GM18511 (cell line): ENCODE data around the gene SDSL.

ENCODE experiments used
- ATAC-seq: cut with Tn5 transposase; IDR thresholded peaks from one replicate; pipeline ENCODE4 v1.9.1; 2021; ENCODE audit warnings: mild to moderate bottlenecking, moderate library complexity; ENCODE audit not compliant: unreplicated experiment

The SDSL gene

DNA sequence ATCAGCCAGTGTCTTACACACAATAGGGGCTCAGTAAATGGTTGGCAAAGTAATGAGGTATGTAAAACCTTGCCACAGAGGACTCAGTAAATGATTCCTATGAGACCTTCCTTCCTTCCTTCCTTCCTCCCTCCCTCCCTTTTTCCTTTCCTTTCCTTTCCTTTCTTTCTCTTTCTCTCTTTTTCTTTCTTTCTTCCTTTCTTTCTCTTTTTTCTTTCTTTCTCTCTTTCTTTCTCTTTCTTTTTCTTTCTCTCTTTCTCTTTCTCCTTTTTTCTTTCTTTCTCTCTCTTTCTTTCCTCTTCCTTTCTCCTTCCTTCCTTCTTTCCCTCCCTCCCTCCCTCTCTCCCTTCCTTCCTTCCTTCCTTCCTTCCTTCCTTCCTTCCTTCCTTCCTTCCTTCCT lies 26.0 kb upstream of the SDSL start:
- ATAC-seq = no peak

DNA sequence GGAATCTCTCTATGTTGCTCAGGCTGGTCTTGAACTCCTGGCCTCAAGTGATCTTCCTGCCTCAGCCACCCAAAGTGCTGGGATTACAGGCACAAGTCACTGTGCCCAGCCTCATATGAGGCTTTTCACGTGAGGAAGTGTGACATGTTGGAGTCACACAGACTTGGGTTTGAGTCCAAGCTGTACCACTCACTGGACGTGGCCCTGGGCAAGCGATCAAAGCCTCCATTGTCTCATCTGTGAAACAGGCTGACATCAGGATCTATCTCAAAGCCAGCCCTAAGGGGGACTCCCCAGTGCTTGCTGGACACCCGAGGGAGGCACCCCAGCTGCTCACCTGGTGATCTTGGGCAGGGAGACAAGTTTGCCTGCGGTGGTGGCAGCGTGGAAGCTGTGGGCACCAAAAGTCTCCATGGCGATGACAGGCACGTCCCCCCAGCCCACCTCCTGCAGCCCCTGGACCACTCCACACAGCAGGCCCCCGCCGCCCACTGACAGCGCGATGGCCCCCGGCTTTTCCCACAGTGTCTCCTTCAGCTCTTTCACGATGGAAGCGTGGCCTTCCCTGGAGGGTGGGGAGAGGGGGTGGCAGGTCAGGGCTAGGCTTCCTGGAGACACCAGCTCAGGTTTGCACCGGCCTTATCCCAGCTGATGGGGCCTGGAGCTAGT lies 25.2 kb upstream of the SDSL start:
- no peak for ATAC-seq

DNA sequence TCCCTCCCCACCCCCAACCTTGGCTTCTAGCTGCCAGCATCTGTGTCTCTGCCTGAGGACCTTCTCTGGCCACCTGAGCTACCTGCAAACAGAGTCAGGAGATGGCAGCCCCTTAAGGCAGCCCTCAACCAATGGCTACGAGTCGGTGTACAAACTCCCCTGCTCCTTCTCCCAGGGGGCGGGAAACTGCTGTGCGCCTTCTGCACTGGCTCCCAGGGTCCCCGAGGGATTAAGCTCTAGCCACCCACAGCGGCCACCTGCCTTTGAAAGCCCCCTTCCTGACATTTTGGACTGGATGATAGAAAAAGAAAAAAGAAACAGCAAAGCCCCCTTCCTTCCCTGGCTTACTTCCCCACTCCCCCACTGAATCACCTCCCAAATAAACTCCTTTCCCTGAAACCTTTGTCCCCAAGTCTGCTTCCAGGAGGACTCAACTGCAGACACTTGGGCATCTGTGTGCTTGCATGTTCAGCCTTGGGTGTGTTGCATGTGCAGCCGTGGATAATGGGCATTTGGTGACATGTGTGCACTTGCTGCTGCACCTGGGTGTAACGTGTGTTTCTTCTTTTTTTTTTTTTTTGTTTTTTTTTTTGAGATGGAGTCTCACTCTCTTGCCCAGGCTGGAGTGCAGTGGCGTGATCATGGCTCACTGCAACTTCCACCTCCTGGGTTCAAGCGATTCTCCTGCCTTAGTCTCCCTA lies 24.5 kb upstream of the SDSL start:
- no peak for ATAC-seq

DNA sequence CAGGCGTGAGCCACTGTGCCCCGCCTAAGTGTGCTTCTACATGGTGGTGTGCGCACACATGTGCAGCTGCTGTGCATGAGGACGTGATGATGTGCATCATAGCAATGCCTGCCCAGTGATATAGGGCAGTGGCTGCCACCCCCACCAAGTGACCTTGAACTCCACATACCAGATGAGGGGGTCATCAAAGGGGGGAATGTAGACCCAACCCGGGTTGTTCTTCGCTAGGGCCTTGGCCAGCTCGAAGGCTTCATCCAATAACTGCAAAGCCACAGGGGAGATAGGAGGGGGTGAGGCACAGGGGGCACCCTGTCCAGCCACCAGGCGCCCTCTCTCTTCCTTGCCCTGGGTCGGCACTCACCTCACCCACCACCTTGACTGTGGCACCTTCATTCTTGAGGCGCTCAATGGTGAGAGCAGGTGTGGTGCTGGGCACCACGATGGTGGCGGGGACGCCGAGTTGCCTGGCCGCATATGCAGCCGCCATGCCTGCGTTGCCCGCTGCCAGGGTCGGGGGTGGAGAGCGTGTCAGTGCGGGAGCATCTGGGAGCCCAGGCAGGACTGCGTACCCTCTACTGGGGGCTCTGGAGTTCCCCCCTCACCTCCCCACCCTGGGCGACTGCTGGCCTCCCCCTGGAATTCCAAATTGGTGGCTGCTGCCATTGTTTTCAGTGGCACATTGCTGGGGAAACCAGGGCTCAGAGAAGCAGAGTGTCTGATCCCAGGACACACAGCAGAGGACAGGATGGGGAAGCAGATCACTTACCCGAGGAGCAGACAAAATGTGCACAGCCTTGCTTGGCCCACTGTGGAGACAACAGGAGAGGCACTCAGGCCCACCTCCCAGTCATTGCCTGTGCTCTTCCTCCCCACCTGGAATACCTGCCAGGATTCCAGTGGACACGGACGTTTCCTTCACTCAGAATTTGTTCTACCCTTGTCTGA lies 23.6 kb upstream of the SDSL start:
- no peak for ATAC-seq

DNA sequence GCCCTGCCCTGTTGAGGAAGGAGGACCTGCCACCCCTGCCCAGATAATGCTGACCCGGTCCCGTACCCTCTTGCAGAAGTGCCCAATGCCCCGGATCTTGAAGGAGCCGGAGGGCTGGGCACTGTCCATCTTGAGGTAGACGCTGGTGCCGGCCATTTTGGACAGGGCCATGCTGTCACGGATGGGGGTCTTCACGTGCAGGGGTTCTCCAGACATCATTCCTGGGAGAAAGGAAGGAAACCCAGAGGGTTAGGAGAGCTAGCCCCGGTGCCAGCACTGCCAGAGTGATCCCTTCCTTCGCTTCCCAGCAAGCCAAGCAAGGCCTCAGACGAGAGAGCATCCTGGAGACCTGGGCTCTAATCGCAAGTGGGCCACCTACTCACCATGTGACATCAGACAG lies 22.7 kb upstream of the SDSL start:
- no peak for ATAC-seq

DNA sequence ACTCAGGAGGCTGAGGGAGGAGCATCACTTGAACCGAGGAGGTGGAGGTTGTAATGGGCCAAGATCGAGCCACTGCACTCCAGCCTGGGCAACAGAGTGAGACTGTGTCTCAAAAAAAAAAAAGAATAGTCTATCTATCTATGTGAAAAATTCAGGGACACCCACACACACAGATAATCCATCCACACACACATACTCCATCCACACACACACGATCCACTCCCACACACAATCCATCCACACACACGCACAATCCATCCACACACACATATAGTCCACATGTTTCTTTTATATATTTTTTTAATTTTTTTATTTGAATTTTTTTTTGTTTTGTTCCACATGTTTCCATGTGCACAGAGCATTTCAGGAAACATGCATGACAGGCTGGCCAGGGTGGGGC lies 21.8 kb upstream of the SDSL start:
- ATAC-seq = no peak

DNA sequence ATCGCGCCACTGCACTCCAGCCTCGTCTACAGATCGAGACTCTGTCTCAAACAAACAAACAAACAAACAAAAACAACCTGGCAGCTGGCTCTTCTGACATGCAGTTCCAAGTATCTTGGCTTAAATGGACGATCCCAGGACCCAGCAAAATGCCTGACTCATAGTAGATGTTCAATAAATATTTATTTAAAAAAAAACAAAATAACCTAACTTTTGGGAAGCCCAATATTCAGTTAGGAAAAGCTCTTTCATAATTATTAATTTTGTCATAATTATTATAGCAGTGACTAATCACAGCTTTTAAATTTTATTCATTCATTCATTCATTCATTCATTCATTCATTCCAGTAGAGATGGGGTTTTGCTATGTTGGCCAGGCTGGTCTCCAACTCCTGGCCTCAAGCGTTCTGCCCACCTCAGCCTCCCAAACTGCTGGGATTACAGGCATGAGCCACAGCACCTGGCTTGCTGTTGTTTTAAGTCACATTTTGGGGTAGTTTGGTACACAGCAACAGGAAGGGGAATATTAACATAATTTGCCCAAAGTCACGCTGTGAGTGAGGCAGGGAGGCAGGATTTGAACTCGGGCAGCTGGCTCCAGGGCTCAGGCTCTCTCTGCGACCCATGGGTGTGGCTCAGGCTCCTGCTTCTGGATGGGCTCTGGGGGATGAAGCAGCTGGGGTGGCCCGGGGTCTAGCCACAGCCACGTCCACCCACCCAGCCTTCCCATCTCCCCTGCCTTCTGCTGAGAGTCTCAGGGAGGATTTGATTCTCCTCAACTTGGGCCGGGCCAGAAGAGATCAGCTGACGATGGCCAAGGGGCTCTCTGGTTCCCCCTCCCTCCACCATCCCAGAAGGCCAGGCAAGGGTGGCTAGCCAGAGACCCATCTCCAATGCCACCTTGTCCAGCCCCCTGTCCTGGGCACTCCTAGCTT lies 20.8 kb upstream of the SDSL start:
- no peak for ATAC-seq

DNA sequence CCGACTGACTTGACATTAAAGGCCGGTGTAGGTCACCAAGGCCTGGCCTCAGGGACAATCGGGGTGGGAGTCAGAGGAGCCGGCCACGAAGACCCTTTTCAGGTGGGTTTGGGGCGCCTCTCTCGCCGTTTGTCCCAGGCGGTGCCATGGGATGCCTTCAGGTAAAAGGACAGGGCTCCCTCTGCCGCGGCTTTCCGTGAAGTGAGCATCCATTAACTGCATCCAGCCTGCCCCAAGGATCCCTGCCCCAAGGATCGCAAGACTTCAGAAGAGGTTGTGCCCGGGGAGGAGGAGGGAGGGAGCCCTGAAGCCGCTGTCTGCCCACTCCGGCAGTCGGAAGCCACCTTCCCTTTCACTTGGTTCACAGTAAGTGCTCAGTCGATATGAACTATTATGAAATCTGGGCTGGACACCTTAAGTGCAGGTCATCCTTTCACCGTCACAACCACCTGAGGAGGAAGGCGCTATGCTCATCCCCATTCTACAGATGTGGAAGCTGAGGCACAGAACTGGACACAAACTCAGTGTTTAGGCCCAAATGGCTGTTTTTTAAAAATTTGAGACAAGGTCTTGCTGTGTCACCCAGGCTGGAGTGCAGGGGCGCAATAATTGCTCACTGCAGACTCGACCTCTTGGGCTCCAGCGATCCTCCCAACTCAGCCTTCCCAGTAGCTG lies 19.5 kb upstream of the SDSL start:
- ATAC-seq = no peak

DNA sequence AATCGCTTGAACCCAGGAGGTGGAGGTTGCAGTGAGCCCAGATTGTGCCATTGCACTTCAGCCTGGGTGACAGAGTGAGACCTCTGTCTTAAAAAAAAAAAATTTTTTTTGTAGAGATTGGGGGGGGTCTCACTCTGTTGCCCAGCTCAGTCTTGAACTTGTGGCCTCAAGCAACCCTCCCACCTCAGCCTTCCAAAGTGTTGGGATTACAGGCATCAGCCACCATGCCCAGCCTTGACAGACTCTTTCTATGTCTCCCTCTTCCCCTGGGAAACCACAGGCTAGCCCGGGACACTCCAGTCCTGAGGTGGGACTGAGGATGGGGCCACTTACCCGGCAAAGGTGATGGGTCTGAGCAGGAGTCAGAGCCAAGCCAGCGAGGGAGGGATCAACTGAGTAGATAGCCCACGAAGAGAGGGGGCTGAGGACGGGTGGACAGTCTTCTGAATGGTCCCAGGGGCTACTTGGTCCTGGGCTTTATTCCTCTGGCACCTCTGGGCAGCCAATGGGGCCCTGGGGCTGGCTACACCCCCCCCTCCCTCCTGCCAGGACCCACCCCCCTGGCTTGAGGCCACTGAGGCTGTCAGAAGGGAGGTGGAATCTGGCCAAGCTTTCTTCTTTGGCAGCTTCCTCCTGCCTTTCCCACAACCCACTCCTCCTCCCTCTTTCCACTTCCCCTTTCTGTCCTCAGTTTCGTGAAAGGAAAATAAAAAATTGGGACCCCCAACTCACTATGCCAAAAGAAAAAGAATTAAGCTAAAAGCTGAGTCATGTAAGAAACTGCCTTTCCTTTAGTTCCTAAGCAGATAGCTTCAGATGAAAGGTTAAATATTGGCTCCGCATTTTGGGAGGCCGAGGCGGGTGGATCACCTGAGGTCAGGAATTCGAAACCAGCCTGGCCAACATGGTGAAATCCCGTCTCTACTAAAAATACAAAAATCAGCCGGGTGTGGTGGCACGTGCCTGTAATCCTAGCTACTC lies 18.5 kb upstream of the SDSL start, which contains the start of gene SDS:
TSS of gene SDS (minus strand) at position 453 of the 981 bp plus-strand sequence. CDS start 4,179 bp downstream, outside the sequence.
- no peak for ATAC-seq

DNA sequence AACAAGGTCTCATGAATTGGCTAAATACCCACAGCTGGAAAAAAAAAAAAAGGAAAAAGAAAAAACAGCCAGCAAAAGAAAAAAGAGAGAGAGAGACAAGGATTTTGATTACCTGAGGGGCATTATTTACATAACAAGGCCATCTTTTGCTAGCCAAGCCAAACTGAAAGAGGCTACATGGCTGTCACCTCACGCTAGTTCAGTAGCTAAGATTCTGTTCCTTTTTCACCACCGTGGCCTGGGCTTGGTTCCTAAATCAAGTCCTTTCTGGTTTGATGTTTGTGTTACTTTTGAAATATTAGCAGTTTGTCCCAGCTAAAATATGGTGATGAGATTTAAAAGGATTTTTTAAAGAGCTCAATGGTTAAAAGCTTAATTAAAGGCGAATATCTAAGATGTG lies 16.5 kb upstream of the SDSL start:
- ATAC-seq = no peak

DNA sequence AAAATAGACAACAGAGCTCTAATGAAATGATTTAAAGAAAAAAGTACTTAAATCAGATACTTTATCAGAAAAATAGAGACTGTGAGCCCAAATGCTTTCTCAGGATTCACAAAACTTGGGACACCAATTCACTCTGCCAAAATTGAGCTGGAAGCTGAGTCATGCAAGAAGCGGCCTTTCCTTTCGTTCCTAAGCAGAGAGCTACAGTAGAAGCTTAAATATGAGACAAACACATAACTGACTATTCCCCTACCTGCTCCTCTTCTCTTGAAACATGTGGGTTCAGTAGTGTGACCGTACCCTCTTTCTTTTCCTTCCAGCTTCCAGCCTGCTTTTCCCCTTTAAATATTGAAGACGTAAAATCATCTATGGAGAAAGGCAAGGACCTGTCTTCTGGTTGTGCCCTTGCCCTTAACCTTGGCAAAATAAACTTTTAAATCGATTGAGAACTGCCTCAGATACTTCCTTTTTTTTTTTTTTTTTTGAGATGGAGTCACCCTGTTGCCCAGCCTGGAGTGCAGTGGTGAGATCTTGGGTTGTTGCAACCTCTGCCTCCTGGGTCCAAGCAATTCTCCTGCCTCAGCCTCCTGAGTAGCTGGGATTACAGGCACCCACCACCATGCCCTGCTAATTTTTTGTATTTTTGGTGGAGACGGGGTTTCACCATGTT lies 14.1 kb upstream of the SDSL start:
- ATAC-seq = no peak

DNA sequence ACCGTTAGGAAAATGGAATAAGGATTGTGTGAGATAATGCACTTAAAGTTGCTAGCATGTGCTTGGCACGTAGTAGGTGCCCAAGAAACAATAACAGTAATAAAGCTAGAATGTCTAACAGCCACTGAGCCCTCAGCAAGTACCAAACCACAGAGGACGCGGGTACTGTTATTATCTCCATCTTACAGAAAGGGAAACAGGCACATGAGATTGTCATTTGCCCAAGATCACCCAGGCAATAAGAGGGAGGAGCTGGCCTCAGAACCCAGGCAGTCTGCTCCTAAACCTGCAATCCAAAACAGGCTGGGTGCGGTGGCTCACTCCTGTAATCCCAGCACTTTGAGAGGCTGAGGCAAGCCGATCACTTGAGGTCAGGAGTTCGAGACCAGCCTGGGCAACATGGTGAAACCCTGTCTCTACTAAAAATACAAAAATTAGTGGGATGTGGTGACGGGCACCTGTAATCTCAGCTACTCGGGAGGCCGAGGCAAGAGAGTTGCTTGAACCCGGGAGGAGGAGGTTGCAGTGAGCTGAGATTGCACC lies 13.4 kb upstream of the SDSL start:
- no peak for ATAC-seq

DNA sequence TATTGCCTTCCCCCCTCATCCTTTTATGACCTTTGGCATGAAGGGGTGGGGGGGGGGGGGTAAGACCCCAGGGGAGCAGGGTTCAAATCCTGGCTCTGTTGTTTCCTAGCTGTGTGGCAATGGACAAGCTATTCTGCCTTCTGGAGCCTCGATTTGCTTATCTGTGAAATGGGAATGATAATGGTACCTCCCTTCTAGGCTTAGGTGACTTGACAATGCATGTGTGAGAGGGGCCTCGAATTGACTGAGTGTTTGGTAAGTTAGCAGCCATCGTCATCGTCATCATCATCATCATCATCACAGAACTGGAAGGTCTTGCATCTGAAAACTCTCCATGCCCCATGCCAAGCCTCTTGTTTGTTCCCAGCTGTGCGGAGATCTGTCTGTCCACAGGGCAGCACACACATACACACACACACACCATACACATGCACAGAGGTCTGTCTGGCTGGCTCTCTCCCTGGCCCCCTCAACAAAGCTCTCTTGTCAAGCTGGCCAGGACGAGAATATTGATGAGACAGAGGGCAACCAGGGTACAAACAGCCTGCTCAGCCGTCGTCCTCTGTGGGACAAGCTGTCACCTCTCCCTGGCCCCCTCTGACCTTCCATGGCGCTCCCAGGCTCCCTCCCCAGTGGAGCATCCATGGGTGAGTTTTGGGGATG lies 12.6 kb upstream of the SDSL start:
- ATAC-seq = no peak

DNA sequence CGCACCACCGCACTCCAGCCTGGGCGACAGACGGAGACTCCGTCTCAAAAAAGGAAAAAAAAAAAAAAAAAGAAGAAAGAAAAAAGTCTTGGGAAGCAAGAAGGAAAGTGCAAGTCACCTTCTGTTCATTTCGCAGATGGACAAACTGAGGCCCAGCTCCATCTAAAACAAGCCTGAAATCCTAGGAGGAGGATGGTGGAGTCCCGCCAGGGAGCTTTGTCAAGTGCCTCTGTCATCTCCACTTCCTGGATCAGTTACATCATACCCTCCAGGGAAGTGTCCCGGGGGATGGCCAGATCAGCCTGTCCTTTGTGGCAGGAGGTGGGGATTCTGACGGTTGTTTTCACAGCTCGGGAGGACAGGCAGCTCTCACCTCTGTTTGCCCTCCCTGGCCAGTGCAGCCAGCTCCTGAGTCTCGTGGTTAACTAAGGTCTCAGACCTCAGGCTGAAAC lies 8.7 kb upstream of the SDSL start:
- no peak for ATAC-seq

DNA sequence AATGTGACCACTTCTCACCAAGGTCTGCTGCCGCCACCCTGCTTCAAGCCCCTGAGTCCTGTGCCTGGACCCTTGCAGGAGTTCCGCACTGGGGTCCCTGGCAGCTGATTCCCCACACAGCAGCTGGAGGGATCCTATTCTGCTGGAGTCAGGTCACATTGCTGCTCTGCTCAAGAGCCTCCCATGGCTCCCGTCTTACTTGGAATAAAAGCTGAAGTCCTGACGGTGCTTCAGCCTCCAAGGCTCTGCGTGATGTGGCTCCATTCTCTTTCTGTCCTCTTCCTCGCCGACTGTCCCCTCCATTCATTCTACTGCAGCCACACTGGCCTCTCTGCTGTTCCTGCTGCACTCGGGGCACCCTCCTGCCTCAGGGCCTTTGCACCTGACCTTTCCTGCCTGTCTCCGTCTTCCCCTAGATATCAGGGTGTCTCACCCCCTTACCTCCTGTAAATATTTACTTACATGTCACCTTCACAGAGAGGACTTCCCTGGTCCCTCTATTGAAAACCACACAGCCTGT lies 7.6 kb upstream of the SDSL start:
- ATAC-seq = no peak

DNA sequence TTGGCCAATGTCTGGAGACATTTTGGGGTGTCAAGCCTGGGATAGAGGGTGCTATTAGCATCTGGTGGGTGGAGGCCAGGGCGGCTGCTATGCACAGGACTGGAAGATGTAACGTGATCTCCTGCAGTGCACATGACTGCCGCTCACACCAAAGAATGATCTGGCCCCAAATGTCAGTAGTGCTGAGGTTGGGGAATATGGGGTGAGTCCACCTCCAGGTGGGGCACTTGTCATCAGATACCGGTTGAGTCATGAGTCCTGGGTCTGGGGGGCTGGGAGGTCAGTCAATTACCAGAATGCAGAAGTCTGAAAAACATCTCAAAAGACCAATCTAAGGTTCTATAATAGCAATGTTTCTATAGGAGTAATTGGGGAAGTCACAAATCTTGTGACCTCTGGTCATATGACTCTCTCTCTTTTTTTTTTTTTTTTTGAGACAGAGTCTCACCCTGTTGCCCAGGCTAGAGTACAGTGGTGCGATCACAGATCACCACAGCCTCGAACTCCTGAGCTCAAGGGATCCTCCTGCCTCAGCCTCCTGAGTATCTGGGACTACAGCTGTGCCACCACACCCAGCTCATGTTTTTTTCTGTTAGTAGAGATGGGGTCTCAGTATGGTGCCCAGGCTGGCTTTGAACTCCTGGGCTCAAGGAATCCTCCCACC lies 6.0 kb upstream of the SDSL start:
- ATAC-seq = no peak
